GM18867 (cell line): Measurements from ENCODE around the gene CDC42EP5.

ENCODE experiments used
- ATAC-seq: cut with Tn5 transposase; IDR thresholded peaks from one replicate; pipeline ENCODE4 v1.9.1; 2021; ENCODE audit warnings: mild to moderate bottlenecking, moderate library complexity; ENCODE audit not compliant: unreplicated experiment

Gene CDC42EP5

GRCh38 chr19:54428323-54429175, 44.5 kb downstream of the CDC42EP5 start:
- no peak for ATAC-seq

- ATAC-seq: no peak
These were observed 45.5 kb downstream of the CDC42EP5 start for GRCh38 chr19:54427586-54427985.

DNA sequence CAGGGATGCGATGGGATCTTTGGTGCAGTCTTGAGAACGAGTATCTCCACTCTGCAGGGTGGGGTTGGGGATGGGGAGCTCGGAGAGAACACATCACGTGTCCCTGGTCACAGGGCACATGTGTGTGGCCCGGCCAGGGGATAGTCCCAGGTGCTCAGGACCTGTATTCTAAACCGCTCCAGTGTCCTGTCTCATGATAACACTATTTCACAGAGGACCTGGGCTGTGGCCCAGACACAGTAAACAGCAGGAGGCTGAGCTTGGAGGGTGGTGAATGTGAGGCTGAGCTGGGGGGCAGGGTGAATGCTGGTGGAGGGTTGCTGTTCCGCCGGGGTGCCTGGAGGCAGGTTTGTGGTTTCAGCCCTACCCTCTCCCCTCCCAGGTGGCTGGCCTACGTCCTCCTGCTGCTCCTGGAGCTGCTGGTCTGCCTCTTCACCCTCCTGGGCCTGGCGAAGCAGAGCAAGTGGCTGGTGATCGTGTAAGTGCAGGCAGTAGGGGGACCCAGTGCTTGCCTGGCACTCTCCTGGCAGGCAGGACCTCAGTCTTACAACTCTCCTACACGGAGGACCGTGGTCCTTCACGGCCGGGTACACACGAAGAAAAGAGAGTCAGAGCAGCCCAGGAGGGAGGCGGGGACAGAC, 46.7 kb downstream of the CDC42EP5 start:
- no peak for ATAC-seq

- ATAC-seq: no peak
These were observed 47.7 kb downstream of the CDC42EP5 start for GRCh38 chr19:54425382-54425723.

- ATAC-seq: no peak
These were observed 48.3 kb downstream of the CDC42EP5 start for GRCh38 chr19:54424660-54425381.

- ATAC-seq: no peak
These were observed 48.9 kb downstream of the CDC42EP5 start for GRCh38 chr19:54424201-54424600.

DNA sequence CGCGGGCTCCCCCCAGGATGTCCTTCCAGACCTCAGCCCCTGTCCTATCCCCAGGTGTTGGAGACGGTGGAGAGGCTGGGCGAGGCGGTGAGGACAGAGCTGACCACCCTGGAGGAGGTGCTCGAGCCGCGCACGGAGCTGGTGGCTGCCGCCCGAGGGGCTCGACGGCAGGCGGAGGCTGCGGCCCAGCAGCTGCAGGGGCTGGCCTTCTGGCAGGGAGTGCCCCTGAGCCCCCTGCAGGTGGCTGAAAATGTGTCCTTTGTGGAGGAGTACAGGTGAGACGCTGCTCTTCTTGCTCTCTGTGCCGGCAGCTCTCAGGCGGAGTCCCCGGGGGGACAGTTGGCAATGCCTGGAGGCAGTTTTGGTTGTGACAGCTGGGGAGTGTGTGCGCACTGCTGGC, 51.0 kb downstream of the CDC42EP5 start:
- ATAC-seq: no peak

DNA sequence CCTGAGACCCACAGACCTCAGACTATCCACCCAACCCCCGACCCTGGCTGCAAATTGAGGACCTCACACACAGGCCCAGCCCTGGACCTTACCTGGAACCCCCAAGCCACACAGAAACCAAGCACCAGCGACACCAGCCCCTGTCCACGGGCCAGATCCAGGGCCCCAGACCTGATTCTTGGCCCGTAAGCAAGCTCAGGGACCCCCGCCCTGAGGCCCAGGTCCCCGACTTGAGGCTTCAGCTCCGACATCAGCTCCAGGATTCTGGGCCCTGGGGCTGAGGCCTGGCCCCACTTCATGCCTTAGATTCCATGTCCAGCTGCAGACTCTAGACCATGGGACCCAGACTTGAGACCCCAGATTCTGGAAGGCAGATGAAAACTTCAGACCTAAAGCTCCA, 51.6 kb downstream of the CDC42EP5 start:
- ATAC-seq: no peak

- no peak for ATAC-seq
These were observed 52.0 kb downstream of the CDC42EP5 start for GRCh38 chr19:54421169-54421516.

- no peak for ATAC-seq
These were observed 52.5 kb downstream of the CDC42EP5 start for GRCh38 chr19:54420383-54421168.

DNA sequence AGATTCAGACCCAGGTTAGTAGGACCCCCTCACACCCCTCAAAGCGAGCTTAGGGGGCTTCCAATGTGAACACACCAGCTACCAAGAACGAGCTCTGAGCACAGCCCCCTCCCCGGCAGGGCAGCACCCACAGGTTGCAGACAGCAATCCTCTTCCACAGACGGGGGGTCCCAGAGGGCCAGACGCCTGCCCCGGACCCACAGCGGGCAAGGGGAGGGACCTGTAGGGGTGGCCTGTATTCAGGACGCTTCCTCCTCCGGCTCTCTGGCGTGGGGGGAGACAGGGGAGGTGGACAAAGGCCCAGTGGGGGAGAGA, 53.1 kb downstream of the CDC42EP5 start:
- no peak for ATAC-seq

GRCh38 chr19:54418930-54419800, 53.9 kb downstream of the CDC42EP5 start:
- ATAC-seq: no peak

GRCh38 chr19:54418030-54418929, 54.8 kb downstream of the CDC42EP5 start:
- no peak for ATAC-seq

GRCh38 chr19:54416695-54417491, 56.2 kb downstream of the CDC42EP5 start:
- ATAC-seq: no peak

DNA sequence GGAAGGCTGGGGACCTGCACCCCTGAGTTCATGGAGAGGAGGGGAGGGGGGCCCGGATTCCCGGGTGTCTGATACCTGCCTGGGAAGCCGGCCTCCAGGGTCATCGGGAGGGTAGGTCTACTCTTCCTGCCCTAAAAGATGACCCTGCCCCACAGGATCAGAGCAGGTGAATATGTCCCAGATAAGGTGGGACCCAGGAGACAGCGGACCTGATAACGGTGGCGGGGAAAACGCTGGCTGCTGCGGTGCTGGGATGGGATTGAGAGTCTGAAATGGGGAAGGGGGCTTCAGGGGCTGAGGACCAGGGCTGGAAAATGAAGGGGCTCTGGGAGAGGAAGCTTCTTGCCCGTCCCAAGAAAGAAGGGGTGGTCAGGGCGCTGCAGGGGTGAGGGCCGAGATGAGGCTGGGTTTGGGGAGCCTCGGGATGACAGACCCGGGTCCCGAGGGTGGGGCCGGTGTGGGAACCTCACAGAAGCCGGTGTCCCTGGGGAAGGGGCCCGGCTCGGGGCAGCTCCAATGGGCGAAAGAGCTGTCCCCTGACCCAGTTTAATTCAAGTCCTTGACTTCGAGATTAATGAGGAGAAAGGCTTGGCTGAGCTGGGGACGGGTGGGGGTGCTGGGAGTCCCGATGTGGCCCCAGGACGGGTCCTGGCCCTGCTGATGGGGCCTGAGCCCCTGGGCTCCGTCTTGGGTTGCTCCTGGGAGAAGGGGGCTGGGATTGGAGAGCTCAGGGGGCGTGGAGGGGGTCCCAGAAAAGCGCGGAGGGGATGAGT, 57.0 kb downstream of the CDC42EP5 start:
- ATAC-seq: no peak

- ATAC-seq: no peak
These were observed 57.7 kb downstream of the CDC42EP5 start, which contains the start of gene TTYH1 for GRCh38 chr19:54415208-54415900. Gene TTYH1 (plus strand): TSS chr19:54415464. CDS start chr19:54415553, 89 bp downstream.
